Measurements from ENCODE around the gene ICAM3.

Gene ICAM3

GRCh38 chr19:10365518-10365917 lies 26.1 kb upstream of the ICAM3 start:
- peaks cover 63% of the 10 kb centered on the region for H3K36me3 ChIP-seq (replicated peaks)
- no peak overlapping the region for H3K4me3 ChIP-seq (ENCODE audit: low read depth, low read length)
- no peak overlapping the region for H3K27ac ChIP-seq
- TF ChIP-seq CTCF (IDR thresholded peaks at IDR 0.05; ENCODE audit: low read depth, low read length, missing control alignments) = no peak
- in situ Hi-C loops (cut with HindIII; ENCODE audit: low pct_ligation_motif_present, low sequenced_read_pairs) = no loop called here
- no peaks in the 10 kb centered on the region for H3K27me3 ChIP-seq (replicated peaks)
- no peak for DNase-seq

DNA sequence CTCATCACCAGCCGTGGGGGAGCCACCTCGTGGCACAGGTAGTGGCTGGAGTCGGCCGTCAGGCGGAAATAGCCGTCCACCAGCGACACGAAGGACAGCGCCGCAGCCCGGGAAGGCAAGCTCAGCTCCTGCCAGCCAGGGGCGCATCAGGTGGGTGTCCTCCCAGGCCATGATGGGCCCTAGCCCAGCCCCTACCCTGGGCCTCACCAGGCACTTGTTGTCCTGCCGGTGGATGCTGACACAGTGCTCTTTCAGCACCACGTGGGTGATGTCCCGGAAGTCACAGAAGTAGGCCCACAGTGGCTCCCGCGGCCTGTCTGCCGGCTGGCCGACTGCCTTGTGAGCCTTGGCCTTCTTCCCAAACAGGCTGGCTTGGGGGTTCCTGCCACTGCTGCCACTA lies 25.2 kb upstream of the ICAM3 start:
- no peak for TF ChIP-seq CTCF (IDR thresholded peaks at IDR 0.05; ENCODE audit: low read depth, low read length, missing control alignments)
- Histone ChIP-seq H3K27me3 (replicated peaks) (no peaks in the 10 kb centered on the region), H3K27ac (no peak overlapping the region), H3K4me3 (ENCODE audit: low read depth, low read length) (no peak overlapping the region), H3K36me3 (replicated peaks) (peaks cover 63% of the 10 kb centered on the region)
- DNase-seq = no peak
- in situ Hi-C loops (cut with HindIII; ENCODE audit: low pct_ligation_motif_present, low sequenced_read_pairs) = no loop called here

DNA sequence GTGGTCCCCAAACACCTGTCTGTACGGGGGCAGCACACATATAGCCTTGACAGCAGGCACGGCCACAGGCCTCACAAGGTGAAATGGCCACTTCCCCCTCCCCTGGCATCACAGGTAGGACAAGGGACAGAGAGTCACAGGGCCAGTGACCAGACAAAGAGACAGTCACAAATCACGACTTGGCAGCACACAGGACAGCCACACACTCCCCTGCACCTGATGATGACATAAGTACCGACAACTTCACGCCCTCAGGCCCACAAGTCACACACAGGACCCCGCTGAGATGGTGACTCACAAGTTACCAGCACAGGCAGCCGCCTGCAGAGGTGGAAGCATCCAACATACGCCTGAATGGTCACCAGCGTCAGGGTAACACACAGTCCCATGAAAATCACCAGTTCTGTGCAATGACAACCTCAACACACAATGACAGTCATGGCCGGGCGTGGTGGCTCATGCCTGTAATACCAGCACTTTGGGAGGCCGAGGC lies 24.4 kb upstream of the ICAM3 start:
- no peak for TF ChIP-seq CTCF (IDR thresholded peaks at IDR 0.05; ENCODE audit: low read depth, low read length, missing control alignments)
- peak; percentile 14 for DNase-seq
- H3K27me3 ChIP-seq (replicated peaks) = no peaks in the 10 kb centered on the region
- in situ Hi-C loops (cut with HindIII; ENCODE audit: low pct_ligation_motif_present, low sequenced_read_pairs) = no loop called here
- H3K36me3 ChIP-seq (replicated peaks) = peaks cover 60% of the 10 kb centered on the region
- H3K27ac ChIP-seq = no peak overlapping the region
- H3K4me3 ChIP-seq (ENCODE audit: low read depth, low read length) = no peak overlapping the region

DNA sequence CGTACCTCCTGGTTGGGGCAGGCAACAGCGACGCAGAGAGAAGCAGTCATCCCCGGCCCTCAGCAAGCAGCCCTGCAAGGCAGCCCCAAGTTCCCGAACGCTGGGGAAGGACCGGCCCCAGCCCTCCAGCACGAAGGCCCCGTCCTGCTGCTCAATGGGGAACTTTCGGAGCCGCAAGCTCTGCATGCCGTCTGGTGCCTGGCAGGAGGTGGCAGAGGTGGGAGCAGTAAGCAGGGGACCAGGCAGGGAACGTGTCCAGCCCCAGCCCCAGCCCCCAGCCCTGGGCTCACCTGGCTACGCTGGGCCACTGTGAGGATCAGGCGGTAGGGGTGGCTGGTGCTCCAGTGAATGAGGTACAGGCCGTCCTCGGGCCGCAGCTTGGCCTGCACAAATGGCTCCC lies 22.8 kb upstream of the ICAM3 start:
- Histone ChIP-seq H3K36me3 (replicated peaks) (peaks cover 60% of the 10 kb centered on the region), H3K4me3 (ENCODE audit: low read depth, low read length) (no peak overlapping the region), H3K27me3 (replicated peaks) (no peaks in the 10 kb centered on the region), H3K27ac (no peak overlapping the region)
- in situ Hi-C loops (cut with HindIII; ENCODE audit: low pct_ligation_motif_present, low sequenced_read_pairs) = no loop called here
- DNase-seq = no peak
- TF ChIP-seq CTCF (IDR thresholded peaks at IDR 0.05; ENCODE audit: low read depth, low read length, missing control alignments) = no peak

DNA sequence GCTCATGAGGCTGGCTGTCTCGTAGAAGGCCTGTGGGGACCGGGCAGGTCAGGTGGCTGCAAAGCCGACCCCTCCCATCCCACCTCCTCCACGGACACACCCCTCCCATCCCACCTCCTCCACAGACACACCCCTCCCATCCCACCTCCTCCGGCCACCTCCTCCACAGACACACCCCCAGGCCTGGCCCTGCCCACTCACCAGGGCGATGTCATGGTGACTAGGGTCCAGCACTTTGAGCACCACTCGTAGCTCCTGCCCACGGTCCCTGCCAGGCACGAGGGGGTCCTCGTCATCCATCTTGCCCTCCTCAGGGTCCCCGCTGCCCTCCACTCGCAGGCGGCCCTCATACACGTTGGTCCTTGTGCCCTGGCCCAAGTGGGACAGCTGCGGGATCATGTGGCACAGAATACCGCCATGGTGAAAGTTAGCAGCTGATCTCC lies 22.2 kb upstream of the ICAM3 start:
- no peak overlapping the region for H3K4me3 ChIP-seq (ENCODE audit: low read depth, low read length)
- TF ChIP-seq CTCF (IDR thresholded peaks at IDR 0.05; ENCODE audit: low read depth, low read length, missing control alignments) = no peak
- peaks cover 61% of the 10 kb centered on the region for H3K36me3 ChIP-seq (replicated peaks)
- H3K27me3 ChIP-seq (replicated peaks) = no peaks in the 10 kb centered on the region
- DNase-seq = no peak
- no peak overlapping the region for H3K27ac ChIP-seq
- in situ Hi-C loops (cut with HindIII; ENCODE audit: low pct_ligation_motif_present, low sequenced_read_pairs) = no loop called here

DNA sequence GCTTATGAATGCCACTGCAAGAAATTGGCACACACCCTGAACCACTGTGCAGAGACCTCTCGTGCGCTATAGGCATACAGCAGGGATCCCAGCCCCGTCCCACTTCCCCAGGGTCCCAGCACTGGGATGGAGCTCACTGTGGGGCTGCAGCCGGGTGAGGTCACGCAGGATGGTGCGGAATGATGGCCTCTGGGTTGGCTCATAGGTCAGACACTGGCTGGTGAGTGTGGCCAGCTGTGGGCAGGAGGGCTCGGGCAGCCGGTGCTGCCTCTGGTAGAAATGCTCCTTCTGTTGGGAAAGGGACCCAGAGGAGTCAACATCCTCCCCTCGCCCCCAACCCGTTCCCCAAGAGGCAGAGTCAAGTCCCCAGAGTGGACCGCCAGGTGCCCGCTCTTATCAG lies 17.0 kb upstream of the ICAM3 start:
- no peak for DNase-seq
- Histone ChIP-seq H3K4me3 (ENCODE audit: low read depth, low read length) (no peak overlapping the region), H3K27ac (no peak overlapping the region), H3K36me3 (replicated peaks) (peaks cover 62% of the 10 kb centered on the region), H3K27me3 (replicated peaks) (no peaks in the 10 kb centered on the region)
- TF ChIP-seq CTCF (IDR thresholded peaks at IDR 0.05; ENCODE audit: low read depth, low read length, missing control alignments) = no peak
- in situ Hi-C loops (cut with HindIII; ENCODE audit: low pct_ligation_motif_present, low sequenced_read_pairs) = no loop called here

Data from brain microvascular endothelial cell (primary cell).